Right cardiac atrium (tissue), 5 donors: ENCODE data around the gene HPCAL1. TPM values are rescaled to one million over a fixed set of nuclear protein-coding genes. Genes with fewer than 3 reads are reported as not detected.

Source experiments
- ATAC-seq, 2 donors: fragments of 200-7000 bp; cut with Tn5 transposase; one replicate each; pipeline versions ENCODE4 v1.8.0 to v1.9.1; 2020; ENCODE audit warnings: moderate library complexity in 2 of 2, mild to moderate bottlenecking in 1 of 2
- DNase-seq, 3 donors: peaks; one replicate each; pipeline ENCODE4 v3.0.0-alpha.2; 2020
- H3K27ac ChIP-seq: one replicate; pipeline ENCODE4 v1.5.1; 2013; ENCODE audit warnings: mild to moderate bottlenecking, low read length, control low read depth, moderate library complexity
- H3K27me3 ChIP-seq: one replicate; pipeline ENCODE4 v1.6.1; 2013; ENCODE audit not compliant: control insufficient read depth, insufficient read depth
- H3K4me1 ChIP-seq: one replicate; pipeline ENCODE4 v1.6.1; 2013; ENCODE audit warnings: low read length; ENCODE audit not compliant: control insufficient read depth, insufficient read depth
- H3K4me3 ChIP-seq: one replicate; pipeline ENCODE4 v1.5.1; 2013; ENCODE audit warnings: low read length, control low read depth
- H3K9me3 ChIP-seq: one replicate; pipeline ENCODE4 v1.6.1; 2013; ENCODE audit warnings: low read length; ENCODE audit not compliant: control insufficient read depth
- WGBS: extraction: QIAGEN DNeasy Blood & Tissue Kit; methylation state at CpG from one replicate; pipeline ENCODE4 v1.1.7; 2013; 5-methylcytosine and 5-hydroxymethylcytosine counted together
- intact Hi-C, 4 donors: fragments of 100-400 bp; cut with DNase I; formaldehyde crosslinking; loops; one replicate each; pipeline versions ENCODE4 v1.11.0 to v1.14.0; 2022 to 2023
- polyA plus RNA-seq: library from polyadenylated mRNA; stranded (reverse); fragments of 200-250 nt; gene quantifications from one replicate; pipeline ENCODE4 v1.2.3, GENCODE V29; 2013
- total RNA-seq, 4 donors: library from RNA; stranded (reverse); fragmentation: NEBNext Ultra II Directional; extraction: Animal tissue kit (Norgen Biotek cat#: 25700); gene quantifications; one replicate each; pipeline ENCODE4 v1.2.1, GENCODE V29; 2021
- donor health status: healthy with polysubstance abuse.
- donor health status: DM: no; HTN: yes; CAD: no.
- donor health status: DM: no; HTN: no; CAD: no.
- donor health status: DM: no; HTN: yes; CAD: no; lungs with severe emphysema.
- donor health status: DM: yes; HTN: yes; CAD: no.

Gene HPCAL1
- total and polyA plus RNA-seq, 5 donors, result 18.5 to 32.2 (median 25.1) TPM

DNA sequence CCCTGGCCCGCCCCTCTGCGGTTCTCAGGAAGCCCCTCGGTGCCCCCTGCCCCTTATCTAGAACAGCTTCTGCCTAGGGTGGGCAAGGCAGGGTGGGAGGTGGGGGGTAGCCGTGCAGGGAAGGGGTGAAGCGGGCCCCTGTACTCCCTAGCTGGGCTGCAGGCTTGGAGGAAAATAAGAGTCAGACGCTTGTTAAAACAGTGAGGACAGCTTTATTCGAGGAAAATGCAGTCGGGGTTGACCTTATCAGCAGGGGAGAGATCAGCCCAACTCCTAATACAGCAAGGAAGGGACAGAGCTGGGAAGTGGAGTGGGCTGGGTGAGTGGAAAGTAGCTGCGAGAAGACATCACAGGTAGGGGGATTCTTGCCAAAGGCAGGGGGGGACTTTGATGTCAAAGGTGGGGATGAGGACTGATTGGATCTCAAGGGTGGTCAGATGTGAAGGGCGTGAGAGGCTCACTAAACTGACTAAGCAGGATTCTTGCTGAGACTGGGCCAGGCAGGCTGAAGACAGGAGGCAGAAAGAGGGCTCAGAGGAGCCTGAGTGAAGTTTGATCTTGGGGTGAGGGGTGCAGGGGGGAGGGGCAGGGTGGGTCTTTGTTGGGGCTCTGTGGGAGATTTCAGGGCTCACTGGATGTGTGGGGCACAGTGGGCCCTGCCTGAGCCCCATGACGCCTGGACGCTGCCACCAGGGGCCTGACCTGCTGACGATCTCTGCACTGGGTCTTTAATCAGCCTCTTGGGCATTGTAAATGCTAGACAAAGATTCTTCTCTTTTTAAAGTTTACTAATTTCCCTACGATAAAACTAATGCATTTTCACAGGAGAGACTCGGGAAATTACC is 29.9 kb downstream of the HPCAL1 start:
- H3K27ac ChIP-seq, result peak overlapping the region; percentile 27
- no peaks in the 10 kb centered on the region for H3K9me3 ChIP-seq
- H3K4me1 ChIP-seq, result peaks cover 16% of the 10 kb centered on the region
- 62% methylated on average over 15 of the region's 15 CpGs for WGBS
- H3K27me3 ChIP-seq, result no peaks in the 10 kb centered on the region
- intact Hi-C loops, result loop anchor here in 1 of 4 donors (10.0 kb wide), 1 partner anchor 1158 kb away; no protein-coding TSS in a partner anchor
- ATAC-seq, result peak in 1 of 2 donors; percentile 31
- DNase-seq, result no peak
- no peak overlapping the region for H3K4me3 ChIP-seq

DNA sequence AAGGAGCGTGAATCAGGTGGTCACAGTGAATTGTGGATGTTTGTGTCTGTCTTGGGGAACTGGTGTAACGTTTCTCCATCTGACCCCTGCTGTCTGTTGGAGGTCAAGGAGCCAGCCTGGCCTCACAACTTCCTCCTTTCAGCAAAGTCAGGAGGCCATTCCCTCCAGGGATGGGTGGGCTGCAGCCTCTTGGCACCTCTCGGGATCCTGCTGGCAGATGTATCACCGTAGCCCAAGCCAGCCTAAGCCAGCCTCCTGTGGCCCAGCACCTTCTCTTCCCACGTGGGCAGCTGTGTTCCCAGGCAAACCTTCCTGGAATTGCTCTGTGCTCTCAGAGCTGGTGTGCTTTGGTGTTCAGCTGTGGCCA is 30.5 kb downstream of the HPCAL1 start:
- H3K4me3 ChIP-seq, result no peak overlapping the region
- intact Hi-C loops, result loop anchor here in 1 of 4 donors (10.0 kb wide), 1 partner anchor 1158 kb away; no protein-coding TSS in a partner anchor
- H3K27me3 ChIP-seq, result no peaks in the 10 kb centered on the region
- ATAC-seq (no peak), DNase-seq (no peak)
- H3K9me3 ChIP-seq, result no peaks in the 10 kb centered on the region
- no peak overlapping the region for H3K27ac ChIP-seq
- 58% methylated on average over 5 of the region's 5 CpGs for WGBS
- peaks cover 16% of the 10 kb centered on the region for H3K4me1 ChIP-seq

DNA sequence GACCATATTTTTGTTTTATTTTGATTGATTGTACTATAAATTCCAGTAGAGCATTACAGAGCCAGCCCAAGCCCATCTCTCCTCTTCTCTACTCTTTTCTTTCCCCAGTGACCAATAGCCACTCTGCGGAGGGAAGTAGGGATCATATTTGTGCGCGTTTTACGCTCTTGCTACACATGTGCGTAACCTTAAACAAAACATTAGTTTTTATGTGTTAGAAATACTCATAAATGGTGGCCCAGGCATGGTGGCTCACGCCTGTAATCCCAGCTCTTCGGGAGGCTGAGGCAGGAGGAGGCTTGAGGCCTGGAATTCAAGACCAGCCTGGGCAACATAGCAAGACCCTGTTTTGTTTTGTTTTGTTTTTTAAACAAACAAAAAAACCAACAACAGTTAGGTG is 31.3 kb downstream of the HPCAL1 start:
- no peaks in the 10 kb centered on the region for H3K27me3 ChIP-seq
- H3K4me3 ChIP-seq, result no peak overlapping the region
- intact Hi-C loops, result loop anchor here in 1 of 4 donors (10.0 kb wide), 1 partner anchor 1159 kb away; no protein-coding TSS in a partner anchor
- H3K9me3 ChIP-seq, result no peaks in the 10 kb centered on the region
- WGBS, result 85% methylated on average over 7 of the region's 7 CpGs
- no peak for DNase-seq
- ATAC-seq, result no peak
- H3K27ac ChIP-seq, result no peak overlapping the region
- peaks cover 16% of the 10 kb centered on the region for H3K4me1 ChIP-seq

DNA sequence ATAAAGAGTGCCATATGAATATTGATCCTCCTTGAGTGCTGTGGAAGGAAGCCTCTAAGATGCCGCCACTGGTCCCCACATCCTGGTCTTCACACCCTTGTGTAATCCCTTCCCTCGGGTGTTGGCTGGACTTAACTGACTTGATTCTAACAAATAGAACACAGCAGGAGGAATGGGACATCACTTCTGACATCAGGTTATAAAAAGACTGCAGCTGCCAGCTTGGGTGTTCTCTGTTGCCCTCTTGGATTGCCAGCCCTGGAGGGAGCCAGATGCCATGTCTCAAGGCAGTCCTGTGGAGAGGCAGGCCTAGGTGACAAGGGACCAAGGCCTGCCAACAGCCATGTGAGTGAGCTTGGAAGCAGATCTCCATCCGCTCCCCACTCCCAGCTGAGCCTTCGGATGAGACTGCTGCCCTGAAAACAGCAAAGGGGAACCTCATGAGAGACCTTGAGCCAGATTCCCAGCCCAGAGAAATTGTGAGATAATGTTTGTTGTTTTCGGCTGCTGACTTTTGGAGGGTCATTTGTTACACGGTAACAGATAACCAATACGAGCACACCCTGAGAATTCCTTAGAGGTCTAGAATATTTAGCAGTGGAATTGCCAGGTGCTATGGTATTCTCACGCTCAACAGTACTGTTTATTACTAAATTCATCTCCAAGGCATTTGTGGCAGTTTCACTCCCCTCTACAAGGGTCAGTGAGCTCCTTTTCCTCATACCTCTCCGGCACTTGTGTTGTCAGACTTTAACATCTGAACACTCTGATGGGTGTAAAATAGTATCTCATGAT is 32.5 kb downstream of the HPCAL1 start:
- Histone ChIP-seq H3K9me3 (no peaks in the 10 kb centered on the region), H3K4me3 (no peak overlapping the region), H3K4me1 (peaks cover 12% of the 10 kb centered on the region), H3K27me3 (no peaks in the 10 kb centered on the region), H3K27ac (no peak overlapping the region)
- WGBS, result 96% methylated on average over 9 of the region's 9 CpGs
- DNase-seq (no peak), ATAC-seq (no peak)
- intact Hi-C loops, result loop anchor here in 1 of 4 donors (10.0 kb wide), 1 partner anchor 1160 kb away; no protein-coding TSS in a partner anchor

DNA sequence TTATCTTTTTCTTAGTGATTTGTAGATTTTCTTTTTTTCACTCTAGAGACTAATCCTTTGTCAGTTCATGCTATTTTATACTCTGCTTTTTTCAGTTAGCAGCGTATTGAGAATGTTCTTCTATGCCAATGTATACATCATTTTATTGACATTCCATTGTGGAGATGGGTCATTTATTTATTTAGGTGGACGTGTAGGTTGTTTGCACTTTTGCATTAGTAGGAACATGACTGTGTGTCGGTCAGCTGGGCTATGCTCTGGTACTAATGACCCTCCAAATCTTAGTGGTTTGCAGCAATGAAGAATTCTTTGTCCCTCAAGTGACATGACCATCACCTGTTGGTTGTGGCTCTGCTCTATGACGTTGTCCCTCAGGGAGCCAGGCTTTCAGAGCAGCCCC is 33.6 kb downstream of the HPCAL1 start:
- H3K4me3 ChIP-seq, result no peak overlapping the region
- no peaks in the 10 kb centered on the region for H3K9me3 ChIP-seq
- H3K27me3 ChIP-seq, result no peaks in the 10 kb centered on the region
- no peak for DNase-seq
- ATAC-seq, result no peak
- H3K4me1 ChIP-seq, result peaks cover 7% of the 10 kb centered on the region
- 87% methylated on average over 4 of the region's 4 CpGs for WGBS
- no peak overlapping the region for H3K27ac ChIP-seq
- intact Hi-C loops, result loop anchor here in 1 of 4 donors (10.0 kb wide), 1 partner anchor 1161 kb away; no protein-coding TSS in a partner anchor

DNA sequence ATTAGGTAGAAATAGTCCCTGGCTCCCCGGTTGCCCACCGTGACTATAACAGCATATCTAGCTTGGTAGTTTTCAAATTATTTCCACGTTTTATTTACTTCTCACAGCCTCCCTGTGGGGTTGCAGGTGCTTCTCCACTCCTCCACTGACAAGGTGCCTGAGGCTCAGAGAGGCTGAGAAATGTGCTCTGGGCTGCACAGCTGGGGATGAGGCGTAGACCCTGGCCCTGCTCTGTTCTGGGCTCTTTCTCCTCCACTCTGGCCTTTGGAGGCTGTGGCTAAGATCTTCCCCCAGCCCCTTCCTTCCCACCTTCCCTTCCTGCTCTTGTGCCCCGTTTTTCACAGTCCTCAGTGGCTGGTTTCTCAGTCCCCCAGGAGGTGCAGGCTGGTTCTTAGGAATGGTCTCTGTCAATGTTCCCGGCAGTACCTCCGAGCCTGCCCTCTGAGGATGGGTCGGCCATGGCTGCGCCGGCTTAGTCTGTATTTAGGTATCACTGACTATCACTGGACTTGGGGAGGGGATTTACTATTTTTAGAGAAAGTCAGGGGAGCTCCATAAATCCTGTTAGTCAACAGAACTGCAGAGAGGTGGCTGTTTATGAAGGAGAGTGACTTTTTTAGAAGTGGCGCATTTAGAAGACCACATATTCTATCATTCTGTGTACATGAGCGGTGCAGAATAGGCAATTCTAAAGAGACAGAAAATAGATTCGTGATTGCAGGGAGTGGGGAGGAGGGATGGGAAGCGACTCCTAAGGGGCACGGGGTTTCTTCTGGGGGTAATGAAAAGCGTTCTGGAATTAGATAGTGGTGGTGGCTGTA is 35.0 kb downstream of the HPCAL1 start:
- WGBS, result 84% methylated on average over 16 of the region's 16 CpGs
- Histone ChIP-seq H3K4me1 (peaks cover 2% of the 10 kb centered on the region), H3K27ac (no peak overlapping the region), H3K4me3 (no peak overlapping the region), H3K9me3 (no peaks in the 10 kb centered on the region), H3K27me3 (no peaks in the 10 kb centered on the region)
- DNase-seq (no peak), ATAC-seq (no peak)
- intact Hi-C loops, result loop anchor here in 1 of 4 donors (10.0 kb wide), 1 partner anchor 1163 kb away; no protein-coding TSS in a partner anchor

DNA sequence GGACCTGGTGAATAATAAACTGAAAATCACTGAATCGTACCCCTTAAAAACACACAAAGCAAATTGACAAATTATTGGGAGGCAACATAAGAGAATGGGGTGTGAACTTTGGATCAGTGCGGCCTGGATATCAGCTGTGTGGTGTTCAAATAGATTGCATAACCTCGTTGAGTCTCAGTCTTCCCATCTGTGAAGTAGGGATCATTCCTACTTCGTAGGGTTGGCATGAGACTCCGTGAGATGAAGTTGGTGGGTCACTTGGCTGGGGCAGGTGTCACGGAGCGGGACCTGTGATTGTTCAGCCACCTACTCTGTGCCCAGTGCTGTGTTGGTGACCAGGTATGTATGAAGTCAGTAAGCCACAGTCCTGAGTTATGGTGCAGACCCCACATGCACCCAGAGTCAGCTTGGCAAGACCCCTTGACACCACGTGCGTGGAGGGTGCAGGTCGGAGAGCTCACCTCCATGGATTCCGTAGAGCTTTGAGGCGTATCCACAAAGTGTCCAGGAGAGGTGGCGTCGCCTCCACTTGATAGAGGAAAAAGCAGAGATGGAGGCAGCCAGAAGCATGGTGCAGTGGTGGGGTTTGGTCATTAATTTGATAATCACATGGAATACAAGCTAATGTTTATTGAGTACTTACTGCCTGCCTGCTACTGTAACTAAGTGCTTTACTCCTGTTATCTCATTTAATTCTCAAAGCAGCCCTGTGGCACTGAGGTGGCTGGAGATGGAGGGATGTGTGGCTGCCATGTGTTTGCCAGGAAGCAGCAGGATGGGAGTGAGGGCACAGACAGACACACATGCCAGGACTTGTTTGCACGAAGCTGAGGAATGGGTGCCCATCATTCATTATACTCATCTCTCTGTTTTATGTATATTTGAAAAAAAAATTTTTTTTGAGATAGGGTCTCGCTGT is 35.8 kb downstream of the HPCAL1 start:
- ATAC-seq (no peak), DNase-seq (no peak)
- intact Hi-C loops, result loop anchor here in 1 of 4 donors (10.0 kb wide), 1 partner anchor 1164 kb away; no protein-coding TSS in a partner anchor
- no peak overlapping the region for H3K4me3 ChIP-seq
- 95% methylated on average over 16 of the region's 16 CpGs for WGBS
- no peaks in the 10 kb centered on the region for H3K9me3 ChIP-seq
- H3K27me3 ChIP-seq, result no peaks in the 10 kb centered on the region
- no peaks in the 10 kb centered on the region for H3K4me1 ChIP-seq
- H3K27ac ChIP-seq, result no peak overlapping the region

DNA sequence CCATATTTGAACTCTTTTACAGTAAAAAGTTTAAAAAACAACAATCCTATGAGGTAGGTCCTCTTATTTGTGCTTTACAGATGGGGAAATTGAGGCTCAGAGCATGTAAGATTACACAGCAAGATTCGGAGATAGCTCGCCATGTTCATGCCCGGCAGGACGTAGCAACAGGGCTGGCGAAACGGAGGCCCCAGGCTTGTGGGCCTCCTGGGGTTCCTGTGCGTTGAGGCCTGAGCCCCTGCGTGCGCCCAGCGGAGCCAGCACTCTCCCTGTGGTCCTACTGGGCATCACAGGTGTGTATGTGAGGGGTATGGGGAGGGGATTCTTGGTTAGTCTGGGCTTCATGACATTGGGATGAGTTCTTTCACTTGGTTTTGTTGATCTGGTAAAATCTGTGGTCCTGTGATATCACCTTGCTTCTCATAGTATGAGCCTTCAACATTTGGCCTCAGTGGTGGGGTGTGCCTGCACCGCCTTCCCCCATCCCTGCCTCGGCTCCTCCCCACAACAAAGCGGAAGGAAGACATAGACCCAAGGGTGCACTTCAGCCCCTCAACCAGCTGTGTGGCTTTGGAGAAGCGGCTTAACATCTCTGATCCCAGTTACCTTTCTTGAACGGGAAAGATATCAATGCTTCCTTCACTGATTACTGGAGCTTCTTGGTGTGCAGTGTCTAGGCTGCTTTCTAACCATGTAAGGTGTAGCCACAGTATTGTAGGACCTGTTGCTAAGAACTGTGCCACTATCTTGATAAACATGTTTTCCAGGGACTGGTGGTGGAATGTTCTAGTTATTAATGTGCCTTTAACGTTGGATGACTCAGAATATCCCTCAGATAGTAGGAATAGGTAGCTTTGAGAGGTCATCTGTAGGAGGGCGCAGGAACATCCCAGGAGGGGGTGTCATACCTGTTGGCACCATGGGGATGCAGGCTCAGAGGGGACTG is 37.2 kb downstream of the HPCAL1 start:
- Histone ChIP-seq H3K27me3 (no peaks in the 10 kb centered on the region), H3K4me3 (no peak overlapping the region), H3K9me3 (no peaks in the 10 kb centered on the region), H3K27ac (no peak overlapping the region), H3K4me1 (peaks cover 2% of the 10 kb centered on the region)
- intact Hi-C loops, result loop anchor here in 1 of 4 donors (10.0 kb wide), 1 partner anchor 1165 kb away; no protein-coding TSS in a partner anchor
- WGBS, result 93% methylated on average over 17 of the region's 17 CpGs
- DNase-seq (no peak), ATAC-seq (no peak)

DNA sequence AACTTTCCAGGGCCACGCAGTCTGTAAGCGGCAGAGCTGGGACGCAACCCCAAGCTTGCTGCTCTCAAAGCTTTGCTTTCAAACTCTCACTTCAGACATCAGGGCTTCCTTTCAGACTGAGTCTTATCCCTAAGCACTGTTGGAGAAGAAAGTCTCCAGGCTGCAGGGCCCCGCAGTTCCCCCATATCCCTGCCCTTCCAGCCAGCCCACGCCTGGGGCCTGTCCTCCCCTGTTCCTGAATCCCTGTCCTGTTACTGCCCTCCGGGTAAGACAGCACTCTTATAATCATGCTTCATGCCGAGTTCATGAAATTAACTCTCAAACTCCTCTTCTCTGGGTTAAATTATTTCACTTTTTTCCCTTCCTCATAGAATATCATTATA is 37.9 kb downstream of the HPCAL1 start:
- H3K4me1 ChIP-seq, result peaks cover 2% of the 10 kb centered on the region
- no peak for ATAC-seq
- 85% methylated on average over 7 of the region's 7 CpGs for WGBS

More for the DNA sequence above, 37.9 kb downstream of the HPCAL1 start:
- Histone ChIP-seq H3K4me3 (no peak overlapping the region), H3K27ac (no peak overlapping the region), H3K27me3 (no peaks in the 10 kb centered on the region), H3K9me3 (no peaks in the 10 kb centered on the region)
- intact Hi-C loops, result no loop called here
- no peak for DNase-seq
